Activated CD4-positive, alpha-beta T cell treated with anti-CD3 and anti-CD28 coated beads, Interleukin-2, amount 10 ng/mL, durations not matched to agents 7 days and 5 days (primary cell): ENCODE results near the gene SPAAR. TPM values are rescaled to one million over a fixed set of nuclear protein-coding genes. Genes with fewer than 3 reads are reported as not detected.
"Not testable (repeated sequence)": the region's sequence is repeated elsewhere in the genome, so short reads cannot be mapped to it uniquely, and the experiment has no call there.

Experiments used
- CTCF ChIA-PET: fragments of 350-600 bp; sonication (Branson Sonifier 250); formaldehyde crosslinking; loops from one replicate; lab custom pipeline; 2021; ENCODE audit warnings: antibody characterized with exemption; lab: Charles Lee
- POLR2A ChIA-PET: fragments of 350-600 bp; sonication (Branson Sonifier 250); formaldehyde crosslinking; loops from one replicate; lab custom pipeline; 2021; ENCODE audit warnings: antibody characterized with exemption; lab: Charles Lee
- DNase-seq: peaks from one replicate; pipeline ENCODE4 v3.0.0-alpha.2; 2020
- H3K27ac Mint-ChIP-seq: one replicate; pipeline ENCODE4 v1.8.0; 2021; ENCODE audit warnings: mild to moderate bottlenecking, moderate library complexity, mixed read lengths
- H3K27me3 Mint-ChIP-seq: one replicate; pipeline ENCODE4 v1.8.0; 2021; ENCODE audit warnings: mixed read lengths
- H3K36me3 Mint-ChIP-seq: one replicate; pipeline ENCODE4 v1.8.0; 2021; ENCODE audit warnings: low read depth, mixed read lengths
- H3K4me1 Mint-ChIP-seq: one replicate; pipeline ENCODE4 v1.8.0; 2021; ENCODE audit warnings: mixed read lengths
- H3K4me3 Mint-ChIP-seq: one replicate; pipeline ENCODE4 v1.8.0; 2021; ENCODE audit warnings: mild to moderate bottlenecking, moderate library complexity, mixed read lengths
- H3K9me3 Mint-ChIP-seq: one replicate; pipeline ENCODE4 v1.8.0; 2021; ENCODE audit warnings: mixed read lengths
- total RNA-seq, 2 experiments: library from RNA; stranded (reverse); gene quantifications; one replicate each; pipeline ENCODE4 v1.2.3, GENCODE V29; 2021

Gene SPAAR
- total RNA-seq, 2 experiments from 2014 or later: not detected

- peaks cover 37% of the 10 kb centered on the region for H3K27me3 Mint-ChIP-seq
- CTCF ChIA-PET: interaction anchor here (0.5 to 2.4 kb wide), 23 partner anchors 11 to 494 kb away, joined by 3 to 12 read pairs (median 3); partner anchors contain the start of genes CCDC107, CREB3 and RMRP
- no peak overlapping the region for H3K27ac Mint-ChIP-seq
- POLR2A ChIA-PET: no interaction called here
- H3K9me3 Mint-ChIP-seq: peaks cover 5% of the 10 kb centered on the region
- no peak overlapping the region for H3K4me3 Mint-ChIP-seq
- DNase-seq: peak; percentile 82
- H3K36me3 Mint-ChIP-seq: no peaks in the 10 kb centered on the region
- H3K4me1 Mint-ChIP-seq: no peaks in the 10 kb centered on the region
Observed at GRCh38 chr9:35882263-35882848, 26.9 kb upstream of the SPAAR start.

GRCh38 chr9:35882996-35883395, 26.3 kb upstream of the SPAAR start:
- H3K36me3 Mint-ChIP-seq: no peaks in the 10 kb centered on the region
- ChIA-PET POLR2A (no interaction called here), CTCF (interaction anchor here (0.8 to 1.7 kb wide), 8 partner anchors 11 to 166 kb away, joined by 3 to 12 read pairs (median 3); no protein-coding TSS in a partner anchor)
- no peak overlapping the region for H3K27ac Mint-ChIP-seq
- DNase-seq: no peak
- no peak overlapping the region for H3K4me3 Mint-ChIP-seq
- peaks cover 31% of the 10 kb centered on the region for H3K27me3 Mint-ChIP-seq
- no peaks in the 10 kb centered on the region for H3K9me3 Mint-ChIP-seq
- H3K4me1 Mint-ChIP-seq: no peaks in the 10 kb centered on the region

- H3K9me3 Mint-ChIP-seq, H3K4me3 Mint-ChIP-seq, H3K4me1 Mint-ChIP-seq, CTCF ChIA-PET, DNase-seq, H3K27ac Mint-ChIP-seq, POLR2A ChIA-PET, H3K36me3 Mint-ChIP-seq: not testable (repeated sequence)
- peaks cover 31% of the 10 kb centered on the region for H3K27me3 Mint-ChIP-seq
Observed at GRCh38 chr9:35884908-35885307, 24.4 kb upstream of the SPAAR start.

- no peaks in the 10 kb centered on the region for H3K9me3 Mint-ChIP-seq
- H3K4me3 Mint-ChIP-seq: no peak overlapping the region
- H3K27me3 Mint-ChIP-seq: peaks cover 27% of the 10 kb centered on the region
- no peaks in the 10 kb centered on the region for H3K36me3 Mint-ChIP-seq
- H3K4me1 Mint-ChIP-seq: no peaks in the 10 kb centered on the region
- CTCF ChIA-PET: interaction anchor here (0.6 to 0.9 kb wide), 2 partner anchors 11 to 61 kb away, joined by 3 to 4 read pairs; no protein-coding TSS in a partner anchor
- no peak overlapping the region for H3K27ac Mint-ChIP-seq
- POLR2A ChIA-PET: no interaction called here
- DNase-seq: no peak
Observed at GRCh38 chr9:35891646-35892045, 17.6 kb upstream of the SPAAR start.

- Mint-ChIP-seq H3K4me1 (no peaks in the 10 kb centered on the region), H3K27me3 (peaks cover 25% of the 10 kb centered on the region), H3K27ac (no peak overlapping the region), H3K9me3 (no peaks in the 10 kb centered on the region), H3K36me3 (no peaks in the 10 kb centered on the region), H3K4me3 (no peak overlapping the region)
- CTCF ChIA-PET: interaction anchor here (0.6 to 0.9 kb wide), 2 partner anchors 11 to 62 kb away, joined by 3 to 4 read pairs; no protein-coding TSS in a partner anchor
- no peak for DNase-seq
- POLR2A ChIA-PET: no interaction called here
Observed at GRCh38 chr9:35892051-35892450, 17.2 kb upstream of the SPAAR start.

GRCh38 chr9:35896570-35896969, 12.7 kb upstream of the SPAAR start:
- ChIA-PET CTCF (interaction anchor here (0.9 kb wide), 1 partner anchor 35 kb away, joined by 3 read pairs; no protein-coding TSS in a partner anchor), POLR2A (no interaction called here)
- no peak overlapping the region for H3K27ac Mint-ChIP-seq
- H3K4me3 Mint-ChIP-seq: no peak overlapping the region
- no peak for DNase-seq
- H3K27me3 Mint-ChIP-seq: peaks cover 38% of the 10 kb centered on the region
- no peaks in the 10 kb centered on the region for H3K9me3 Mint-ChIP-seq
- H3K36me3 Mint-ChIP-seq: no peaks in the 10 kb centered on the region
- H3K4me1 Mint-ChIP-seq: no peaks in the 10 kb centered on the region

GRCh38 chr9:35897376-35898099, 11.8 kb upstream of the SPAAR start:
- not testable (repeated sequence) for H3K9me3 Mint-ChIP-seq, H3K4me3 Mint-ChIP-seq, H3K36me3 Mint-ChIP-seq, H3K27ac Mint-ChIP-seq, DNase-seq, H3K4me1 Mint-ChIP-seq
- peaks cover 35% of the 10 kb centered on the region for H3K27me3 Mint-ChIP-seq
- CTCF ChIA-PET: interaction anchor here (0.9 to 1.2 kb wide), 2 partner anchors 15 to 36 kb away, joined by 3 read pairs; no protein-coding TSS in a partner anchor
- POLR2A ChIA-PET: interaction anchor here (0.7 kb wide), 1 partner anchor 369 kb away, joined by 3 read pairs; no protein-coding TSS in a partner anchor

GRCh38 chr9:35898337-35898736, 11.0 kb upstream of the SPAAR start:
- H3K27ac Mint-ChIP-seq: no peak overlapping the region
- POLR2A ChIA-PET: interaction anchor here (0.7 kb wide), 1 partner anchor 370 kb away, joined by 3 read pairs; no protein-coding TSS in a partner anchor
- no peak overlapping the region for H3K4me3 Mint-ChIP-seq

GRCh38 chr9:35899021-35899420, 10.3 kb upstream of the SPAAR start:
- POLR2A ChIA-PET: no interaction called here
- H3K9me3 Mint-ChIP-seq: no peaks in the 10 kb centered on the region
- CTCF ChIA-PET: interaction anchor here (1.2 kb wide), 1 partner anchor 17 kb away, joined by 3 read pairs; no protein-coding TSS in a partner anchor
- H3K4me1 Mint-ChIP-seq: peaks cover 6% of the 10 kb centered on the region
- no peaks in the 10 kb centered on the region for H3K36me3 Mint-ChIP-seq
- no peak overlapping the region for H3K4me3 Mint-ChIP-seq
- H3K27me3 Mint-ChIP-seq: peaks cover 28% of the 10 kb centered on the region
- no peak overlapping the region for H3K27ac Mint-ChIP-seq
- DNase-seq: no peak

More at GRCh38 chr9:35898337-35898736, 11.0 kb upstream of the SPAAR start:
- Mint-ChIP-seq H3K9me3 (no peaks in the 10 kb centered on the region), H3K27me3 (peaks cover 35% of the 10 kb centered on the region), H3K4me1 (peaks cover 6% of the 10 kb centered on the region), H3K36me3 (no peaks in the 10 kb centered on the region)
- DNase-seq: no peak
- CTCF ChIA-PET: interaction anchor here (1.2 kb wide), 1 partner anchor 16 kb away, joined by 3 read pairs; no protein-coding TSS in a partner anchor

GRCh38 chr9:35903049-35903448, 6.2 kb upstream of the SPAAR start:
- H3K36me3 Mint-ChIP-seq: no peaks in the 10 kb centered on the region
- DNase-seq: peak; percentile 73
- H3K9me3 Mint-ChIP-seq: no peaks in the 10 kb centered on the region
- H3K27me3 Mint-ChIP-seq: peaks cover 17% of the 10 kb centered on the region
- CTCF ChIA-PET: interaction anchor here (0.8 to 2.0 kb wide), 6 partner anchors 8 to 77 kb away, joined by 3 to 8 read pairs (median 4); no protein-coding TSS in a partner anchor
- peaks cover 18% of the 10 kb centered on the region for H3K4me1 Mint-ChIP-seq
- H3K4me3 Mint-ChIP-seq: no peak overlapping the region
- POLR2A ChIA-PET: no interaction called here
- H3K27ac Mint-ChIP-seq: no peak overlapping the region

- ChIA-PET CTCF (interaction anchor here (1.0 to 1.5 kb wide), 2 partner anchors 50 to 119 kb away, joined by 4 read pairs; no protein-coding TSS in a partner anchor), POLR2A (no interaction called here)
- peaks cover 7% of the 10 kb centered on the region for H3K27me3 Mint-ChIP-seq
- DNase-seq: no peak
- H3K9me3 Mint-ChIP-seq: no peaks in the 10 kb centered on the region
- no peak overlapping the region for H3K27ac Mint-ChIP-seq
- peaks cover 31% of the 10 kb centered on the region for H3K4me1 Mint-ChIP-seq
- no peaks in the 10 kb centered on the region for H3K36me3 Mint-ChIP-seq
- H3K4me3 Mint-ChIP-seq: no peak overlapping the region
Observed at GRCh38 chr9:35904338-35904737, 5.0 kb upstream of the SPAAR start.

GRCh38 chr9:35905051-35905781, 4.1 kb upstream of the SPAAR start:
- H3K9me3 Mint-ChIP-seq: no peaks in the 10 kb centered on the region
- POLR2A ChIA-PET: no interaction called here
- peaks cover 6% of the 10 kb centered on the region for H3K27me3 Mint-ChIP-seq
- CTCF ChIA-PET: interaction anchor here (0.6 to 1.5 kb wide), 4 partner anchors 50 to 644 kb away, joined by 3 to 4 read pairs (median 4); no protein-coding TSS in a partner anchor
- no peaks in the 10 kb centered on the region for H3K36me3 Mint-ChIP-seq
- H3K4me3 Mint-ChIP-seq: no peak overlapping the region
- H3K27ac Mint-ChIP-seq: peak overlapping the region; percentile 4
- H3K4me1 Mint-ChIP-seq: peaks cover 36% of the 10 kb centered on the region
- DNase-seq: no peak
